K562 treated with DMSO at 1 percent for 24 hours (cell line): ENCODE results near the gene COPB1. TPM values are rescaled to one million over a fixed set of nuclear protein-coding genes. Genes with fewer than 3 reads are reported as not detected.

Source experiments
- total RNA-seq: library from RNA; unstranded; fragments of 300-600 nt; gene quantifications from 2 replicates; pipeline ENCODE4 v1.2.3, GENCODE V29; 2022; ENCODE audit warnings: low read depth; ENCODE audit not compliant: insufficient read depth

COPB1 gene, protein sequence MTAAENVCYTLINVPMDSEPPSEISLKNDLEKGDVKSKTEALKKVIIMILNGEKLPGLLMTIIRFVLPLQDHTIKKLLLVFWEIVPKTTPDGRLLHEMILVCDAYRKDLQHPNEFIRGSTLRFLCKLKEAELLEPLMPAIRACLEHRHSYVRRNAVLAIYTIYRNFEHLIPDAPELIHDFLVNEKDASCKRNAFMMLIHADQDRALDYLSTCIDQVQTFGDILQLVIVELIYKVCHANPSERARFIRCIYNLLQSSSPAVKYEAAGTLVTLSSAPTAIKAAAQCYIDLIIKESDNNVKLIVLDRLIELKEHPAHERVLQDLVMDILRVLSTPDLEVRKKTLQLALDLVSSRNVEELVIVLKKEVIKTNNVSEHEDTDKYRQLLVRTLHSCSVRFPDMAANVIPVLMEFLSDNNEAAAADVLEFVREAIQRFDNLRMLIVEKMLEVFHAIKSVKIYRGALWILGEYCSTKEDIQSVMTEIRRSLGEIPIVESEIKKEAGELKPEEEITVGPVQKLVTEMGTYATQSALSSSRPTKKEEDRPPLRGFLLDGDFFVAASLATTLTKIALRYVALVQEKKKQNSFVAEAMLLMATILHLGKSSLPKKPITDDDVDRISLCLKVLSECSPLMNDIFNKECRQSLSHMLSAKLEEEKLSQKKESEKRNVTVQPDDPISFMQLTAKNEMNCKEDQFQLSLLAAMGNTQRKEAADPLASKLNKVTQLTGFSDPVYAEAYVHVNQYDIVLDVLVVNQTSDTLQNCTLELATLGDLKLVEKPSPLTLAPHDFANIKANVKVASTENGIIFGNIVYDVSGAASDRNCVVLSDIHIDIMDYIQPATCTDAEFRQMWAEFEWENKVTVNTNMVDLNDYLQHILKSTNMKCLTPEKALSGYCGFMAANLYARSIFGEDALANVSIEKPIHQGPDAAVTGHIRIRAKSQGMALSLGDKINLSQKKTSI
- total RNA-seq, result 86.0 and 99.3 TPM in 2 replicates

DNA sequence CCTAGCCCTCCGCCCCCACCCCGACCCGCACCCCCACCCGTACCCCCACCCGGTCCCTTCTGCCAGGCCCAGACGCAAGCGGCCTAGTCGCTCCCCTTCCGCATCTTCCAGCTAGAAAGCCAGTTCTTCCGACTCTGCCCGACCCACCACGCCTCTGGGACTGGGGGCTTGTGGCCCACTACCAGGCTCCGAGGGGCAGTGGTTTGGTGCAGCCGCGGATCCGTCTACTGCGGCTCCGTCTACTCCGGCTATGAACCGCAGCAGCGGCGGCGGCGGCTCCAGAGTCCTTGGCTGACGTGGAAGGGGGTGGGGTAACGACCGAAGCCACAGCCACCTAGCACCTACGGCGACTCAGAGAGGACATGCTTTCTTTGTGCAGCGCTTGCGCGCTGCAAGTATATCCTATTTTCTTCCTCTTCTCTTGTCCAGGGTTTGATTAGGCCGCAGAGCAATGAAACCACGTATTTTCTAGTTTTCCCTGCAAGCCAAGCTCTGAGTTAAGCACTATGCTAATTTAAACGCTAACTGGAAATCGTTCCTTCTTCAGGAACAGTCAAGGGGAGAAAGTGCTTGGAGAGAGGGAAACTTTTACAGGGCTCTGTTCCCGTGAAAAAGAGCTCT, at the start of gene COPB1:
Gene COPB1, minus strand, starts transcription at position 252 of the 621 bp plus-strand sequence. CDS start 883 bp downstream, outside the sequence.

DNA sequence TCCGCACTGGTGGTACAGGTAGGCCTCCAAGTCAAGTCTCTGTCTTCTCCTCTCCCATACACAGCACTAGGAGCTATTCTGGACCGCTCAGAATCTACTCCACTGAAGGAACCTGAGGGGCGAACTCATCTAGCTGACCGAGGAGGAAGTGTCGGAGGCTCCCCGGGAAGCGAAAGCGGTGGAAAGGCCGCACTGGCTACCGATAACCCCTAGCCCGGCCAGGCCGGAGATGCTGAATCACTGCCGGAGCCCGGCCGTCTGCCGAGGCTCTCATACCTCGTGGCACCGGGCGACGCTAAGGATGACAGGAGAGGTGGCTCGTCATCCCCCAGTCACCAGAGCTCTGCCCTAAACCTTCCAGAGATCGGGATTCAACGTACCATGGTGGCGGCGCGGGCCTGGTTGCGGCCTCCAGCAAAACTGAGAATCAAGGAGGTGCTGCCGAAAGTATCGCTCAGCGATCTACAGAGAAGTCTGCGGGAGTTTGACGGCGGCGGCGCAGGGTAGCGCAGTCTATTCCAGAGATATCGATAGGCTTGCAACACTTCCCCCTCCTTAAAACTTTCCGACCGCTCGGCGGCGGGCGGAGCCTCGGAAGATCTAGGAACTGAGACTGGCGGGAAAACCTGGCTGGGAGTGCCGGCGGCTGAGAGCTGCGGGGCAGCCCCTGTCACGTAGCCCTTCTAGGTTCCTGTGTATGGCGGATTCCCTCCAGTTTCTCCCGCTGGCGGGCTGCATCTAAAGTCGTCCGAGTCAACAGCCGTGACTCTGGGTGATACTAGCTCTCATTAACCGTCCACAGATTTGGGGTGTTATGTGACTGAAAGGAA, 20.5 kb upstream of the COPB1 start, which contains the start of gene PSMA1:
Gene PSMA1, minus strand, starts transcription at position 470 of the 830 bp plus-strand sequence. Its CDS starts 87 bp downstream, at position 383.

Other genes with a start within 250 kb of the COPB1 start
- gene RRAS2, start 140.6 kb downstream of the COPB1 start, total RNA-seq, result 35.1 and 35.7 TPM in 2 replicates
- gene PSMA1, start 20.6 kb upstream of the COPB1 start, total RNA-seq, result 174 and 208 TPM in 2 replicates
- gene PDE3B, start 144.0 kb upstream of the COPB1 start, total RNA-seq, result 8.3 and 9.6 TPM in 2 replicates